SK-N-SH treated with all-trans-retinoic acid at 6 μM for 48 hours (cell line): ENCODE results near the gene ULK1.
A peak's percentile ranks its signal among the peaks of the same experiment; 100 is the strongest.

Experiments
- ATAC-seq: fragments of 200-7000 bp; cut with Tn5 transposase; 3 replicates; pipeline ENCODE4 v1.9.1; 2020; ENCODE audit warnings: mild to moderate bottlenecking, moderate library complexity
- ARNTL ChIP-seq: fragments of 450-650 bp; formaldehyde crosslinking; IDR thresholded peaks from 2 replicates; pipeline ENCODE4 v1.5.0; 2020; ENCODE audit warnings: low read depth, mild to moderate bottlenecking, moderate library complexity, borderline replicate concordance
- CSDC2 ChIP-seq: fragments of 250-450 bp; sonication (Bioruptor Pico); IDR thresholded peaks from 2 replicates; pipeline ENCODE4 v1.5.0; 2020; ENCODE audit warnings: mild to moderate bottlenecking, moderate library complexity
- CSRNP3 ChIP-seq: fragments of 250-450 bp; sonication (Bioruptor Pico); IDR thresholded peaks from 2 replicates; pipeline ENCODE4 v1.5.1; 2021; ENCODE audit warnings: mild to moderate bottlenecking, moderate library complexity
- ISL1 ChIP-seq: fragments of 250-450 bp; sonication (Bioruptor Pico); IDR thresholded peaks from 2 replicates; pipeline ENCODE4 v2.1.2; 2022; ENCODE audit warnings: mild to moderate bottlenecking, moderate library complexity
- PPARA ChIP-seq: fragments of 250-450 bp; sonication (Bioruptor Pico); IDR thresholded peaks from 2 replicates; pipeline ENCODE4 v1.5.0; 2020; ENCODE audit warnings: mild to moderate bottlenecking, borderline replicate concordance
- SNAI2 ChIP-seq: fragments of 250-450 bp; sonication (Bioruptor Pico); IDR thresholded peaks from 2 replicates; pipeline ENCODE4 v1.5.0; 2020; ENCODE audit warnings: mild to moderate bottlenecking, moderate library complexity
- TCF4 ChIP-seq: fragments of 250-450 bp; sonication (Bioruptor Pico); IDR thresholded peaks from 2 replicates; pipeline ENCODE4 v1.8.0; 2021; ENCODE audit warnings: mild to moderate bottlenecking, moderate library complexity, borderline replicate concordance
- TOX ChIP-seq: fragments of 250-450 bp; sonication (Bioruptor Pico); IDR thresholded peaks from 2 replicates; pipeline ENCODE4 v1.8.0; 2021; ENCODE audit warnings: mild to moderate bottlenecking, moderate library complexity, borderline replicate concordance
- TSHZ2 ChIP-seq: fragments of 250-450 bp; sonication (Bioruptor Pico); IDR thresholded peaks from 2 replicates; pipeline ENCODE4 v1.5.0; 2020; ENCODE audit warnings: mild to moderate bottlenecking, moderate library complexity
- ZC3H10 ChIP-seq: fragments of 250-450 bp; sonication (Bioruptor Pico); IDR thresholded peaks from 2 replicates; pipeline ENCODE4 v1.5.1; 2021; ENCODE audit warnings: mild to moderate bottlenecking, moderate library complexity
- ZFP3 ChIP-seq: fragments of 250-450 bp; sonication (Bioruptor Pico); IDR thresholded peaks from 2 replicates; pipeline ENCODE4 v1.5.0; 2020; ENCODE audit warnings: mild to moderate bottlenecking, moderate library complexity
- ZFP30 ChIP-seq: fragments of 450-650 bp; formaldehyde crosslinking; IDR thresholded peaks from 2 replicates; pipeline ENCODE4 v1.5.0; 2022; ENCODE audit warnings: mild to moderate bottlenecking, moderate library complexity
- ZNF70 ChIP-seq: fragments of 450-650 bp; formaldehyde crosslinking; IDR thresholded peaks from 2 replicates; pipeline ENCODE4 v1.5.0; 2020; ENCODE audit warnings: mild to moderate bottlenecking, moderate library complexity
- ZNF8 ChIP-seq: fragments of 450-650 bp; formaldehyde crosslinking; IDR thresholded peaks from 2 replicates; pipeline ENCODE4 v1.5.0; 2020; ENCODE audit warnings: mild to moderate bottlenecking, moderate library complexity
- TF ChIP-seq, protein P1 (sequence below): fragments of 250-450 bp; sonication (Bioruptor Pico); IDR thresholded peaks from 2 replicates; pipeline ENCODE4 v1.5.1; 2020; ENCODE audit warnings: low read depth, mild to moderate bottlenecking, moderate library complexity
- TF ChIP-seq, protein P2 (sequence below): fragments of 250-450 bp; sonication (Bioruptor Pico); IDR thresholded peaks from 2 replicates; pipeline ENCODE4 v1.8.0; 2021; ENCODE audit warnings: low read depth, mild to moderate bottlenecking, moderate library complexity, borderline replicate concordance

The ULK1 gene

DNA sequence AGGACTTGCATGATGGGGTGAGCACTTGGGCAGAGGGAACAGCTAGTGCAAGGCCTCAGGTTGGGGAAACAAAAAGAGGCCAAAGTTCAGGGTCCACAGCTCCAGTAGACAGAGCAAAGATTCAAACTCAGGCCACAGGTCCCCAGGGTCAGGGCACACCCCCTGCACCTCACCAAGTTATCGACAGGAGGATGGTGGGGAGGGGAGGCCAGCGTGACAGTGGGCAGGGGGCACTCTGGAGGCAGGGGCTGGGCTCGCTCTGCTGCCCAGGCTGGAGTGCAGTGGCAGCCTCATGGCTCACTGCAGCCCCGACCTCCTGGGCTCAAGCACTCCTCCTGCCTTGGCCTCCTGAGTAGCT lies 32.4 kb upstream of the ULK1 start:
- no peak for ATAC-seq
- TF ChIP-seq ZFP3 (CRISPR knock-in tag) (no peak), ZNF70 (CRISPR knock-in tag) (no peak), ZNF8 (no peak)
- TF ChIP-seq, protein P1, sequence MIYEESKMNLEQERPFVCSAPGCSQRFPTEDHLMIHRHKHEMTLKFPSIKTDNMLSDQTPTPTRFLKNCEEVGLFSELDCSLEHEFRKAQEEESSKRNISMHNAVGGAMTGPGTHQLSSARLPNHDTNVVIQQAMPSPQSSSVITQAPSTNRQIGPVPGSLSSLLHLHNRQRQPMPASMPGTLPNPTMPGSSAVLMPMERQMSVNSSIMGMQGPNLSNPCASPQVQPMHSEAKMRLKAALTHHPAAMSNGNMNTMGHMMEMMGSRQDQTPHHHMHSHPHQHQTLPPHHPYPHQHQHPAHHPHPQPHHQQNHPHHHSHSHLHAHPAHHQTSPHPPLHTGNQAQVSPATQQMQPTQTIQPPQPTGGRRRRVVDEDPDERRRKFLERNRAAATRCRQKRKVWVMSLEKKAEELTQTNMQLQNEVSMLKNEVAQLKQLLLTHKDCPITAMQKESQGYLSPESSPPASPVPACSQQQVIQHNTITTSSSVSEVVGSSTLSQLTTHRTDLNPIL = no peak
- TF ChIP-seq, protein P2, sequence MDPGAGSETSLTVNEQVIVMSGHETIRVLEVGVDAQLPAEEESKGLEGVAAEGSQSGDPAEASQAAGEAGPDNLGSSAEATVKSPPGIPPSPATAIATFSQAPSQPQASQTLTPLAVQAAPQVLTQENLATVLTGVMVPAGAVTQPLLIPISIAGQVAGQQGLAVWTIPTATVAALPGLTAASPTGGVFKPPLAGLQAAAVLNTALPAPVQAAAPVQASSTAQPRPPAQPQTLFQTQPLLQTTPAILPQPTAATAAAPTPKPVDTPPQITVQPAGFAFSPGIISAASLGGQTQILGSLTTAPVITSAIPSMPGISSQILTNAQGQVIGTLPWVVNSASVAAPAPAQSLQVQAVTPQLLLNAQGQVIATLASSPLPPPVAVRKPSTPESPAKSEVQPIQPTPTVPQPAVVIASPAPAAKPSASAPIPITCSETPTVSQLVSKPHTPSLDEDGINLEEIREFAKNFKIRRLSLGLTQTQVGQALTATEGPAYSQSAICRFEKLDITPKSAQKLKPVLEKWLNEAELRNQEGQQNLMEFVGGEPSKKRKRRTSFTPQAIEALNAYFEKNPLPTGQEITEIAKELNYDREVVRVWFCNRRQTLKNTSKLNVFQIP (CRISPR knock-in tag) = no peak

DNA sequence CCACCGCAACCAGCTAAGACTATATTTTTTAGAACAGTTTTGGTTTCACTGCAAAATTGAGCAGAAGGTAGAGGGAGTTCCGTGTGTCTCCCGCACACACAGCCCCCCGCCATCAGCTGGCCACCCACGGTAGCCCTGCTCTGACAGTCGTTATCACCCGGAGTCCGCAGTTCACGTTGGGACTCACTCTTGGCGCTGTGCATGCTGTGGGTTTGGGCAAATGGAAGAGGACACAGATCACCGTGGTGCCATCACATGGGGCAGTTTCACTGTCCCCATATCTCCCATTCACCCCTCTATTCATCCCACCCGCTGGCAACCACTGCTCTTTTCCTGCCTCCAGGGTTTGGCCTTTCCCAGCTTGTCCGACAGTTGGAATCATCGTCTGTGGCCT lies 31.8 kb upstream of the ULK1 start:
- ATAC-seq = no peak
- TF ChIP-seq ZNF8 = no peak
- TF ChIP-seq TOX (CRISPR knock-in tag) = no peak
- no peak for TF ChIP-seq ISL1
- TF ChIP-seq ZFP30 (CRISPR knock-in tag) = no peak
- TF ChIP-seq CSDC2 (CRISPR knock-in tag) = no peak
- TF ChIP-seq ARNTL (CRISPR knock-in tag) = no peak

DNA sequence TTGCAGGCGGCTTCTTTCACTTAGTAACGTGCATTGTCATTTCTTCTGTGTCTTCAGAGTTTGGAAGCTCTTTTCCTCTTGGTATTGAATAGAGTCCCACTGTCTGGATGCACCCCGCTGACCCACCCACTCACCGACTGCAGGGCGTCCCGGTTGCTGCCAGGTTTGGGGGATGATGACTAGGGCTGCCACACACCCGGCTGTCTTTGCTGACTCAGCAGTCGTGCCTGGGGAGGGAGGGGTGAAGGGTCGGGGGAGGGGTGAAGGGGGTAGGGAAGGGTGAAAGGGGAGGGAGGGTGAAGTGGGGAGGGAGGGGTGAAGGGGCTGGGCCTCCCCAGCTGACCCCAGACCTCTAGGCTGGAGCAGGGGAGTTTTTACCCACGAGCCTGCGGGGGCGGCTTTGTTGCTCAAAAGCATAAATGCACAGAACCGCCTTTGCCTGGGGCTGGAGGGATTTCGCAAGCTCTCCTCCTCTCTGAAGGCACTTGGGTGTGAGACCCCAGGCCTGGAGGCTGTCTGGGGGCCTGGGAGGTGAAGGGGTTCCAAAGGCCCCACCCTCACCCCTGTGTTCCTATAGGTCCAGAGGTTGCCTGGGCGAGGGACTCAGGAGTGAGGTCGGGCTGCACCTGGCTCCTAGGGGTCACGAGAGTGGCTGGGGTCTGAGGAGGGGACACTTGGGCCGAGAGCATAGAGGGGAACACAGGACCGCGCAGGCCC lies 31.3 kb upstream of the ULK1 start:
- no peak for ATAC-seq
- TF ChIP-seq CSRNP3 (CRISPR knock-in tag) (no peak), TCF4 (CRISPR knock-in tag) (no peak), SNAI2 (no peak)
- TF ChIP-seq, all 23 proteins: peak for 0

GRCh38 chr12:131863711-131864396 lies 30.6 kb upstream of the ULK1 start:
- no peak for TF ChIP-seq ARNTL (CRISPR knock-in tag)
- TF ChIP-seq TSHZ2 (CRISPR knock-in tag) = peak; percentile 29; the same call in 1 of the 2 replicates
- TF ChIP-seq ISL1 = no peak
- TF ChIP-seq TCF4 (CRISPR knock-in tag) = peak; percentile 47; the same call in 1 of the 2 replicates
- ATAC-seq = no peak; the same call in 2 of the 3 replicates

- TF ChIP-seq ZNF8 = no peak
- no peak for TF ChIP-seq ZC3H10
- TF ChIP-seq TCF4 (CRISPR knock-in tag) = no peak
- TF ChIP-seq PPARA (CRISPR knock-in tag) = no peak
- no peak for ATAC-seq
These were observed 30.0 kb upstream of the ULK1 start for GRCh38 chr12:131864469-131864868.
